Loucy (cell line): ENCODE measurements around the gene TLCD4.

ENCODE experiments used
- H2AFZ ChIP-seq: fragments of 200-600 bp; sonication (generic); 2 replicates; pipeline ENCODE4 v1.6.0; 2016; ENCODE audit warnings: antibody characterized with exemption, mild to moderate bottlenecking, low read length, moderate library complexity
- H3F3A ChIP-seq: fragments of 200-600 bp; 2 replicates; pipeline ENCODE4 v1.6.0; 2016; ENCODE audit warnings: antibody characterized with exemption, low read depth, mild to moderate bottlenecking
- H3K27me3 ChIP-seq: fragments of 200-600 bp; sonication (generic); 2 replicates; pipeline ENCODE4 v1.6.1; 2014; ENCODE audit warnings: low read length, mild to moderate bottlenecking; ENCODE audit not compliant: insufficient read depth, poor library complexity, severe bottlenecking
- H3K36me3 ChIP-seq: fragments of 200-600 bp; sonication (generic); 2 replicates; pipeline ENCODE4 v1.6.1; 2016; ENCODE audit warnings: low read length; ENCODE audit not compliant: insufficient read depth
- H3K4me1 ChIP-seq: fragments of 200-600 bp; sonication (generic); 2 replicates; pipeline ENCODE4 v1.5.1; 2014; ENCODE audit warnings: low read length, mild to moderate bottlenecking; ENCODE audit not compliant: insufficient read depth, poor library complexity, severe bottlenecking
- H3K4me2 ChIP-seq: fragments of 200-600 bp; sonication (generic); 2 replicates; pipeline ENCODE4 v1.6.0; 2014; ENCODE audit warnings: antibody characterized with exemption, low read length, low read depth, mild to moderate bottlenecking; ENCODE audit not compliant: poor library complexity, severe bottlenecking
- H3K4me3 ChIP-seq: fragments of 200-600 bp; sonication (generic); 2 replicates; pipeline ENCODE4 v1.5.1; 2014; ENCODE audit warnings: low read length, mild to moderate bottlenecking, mixed read lengths; ENCODE audit not compliant: poor library complexity, severe bottlenecking
- H3K79me2 ChIP-seq: fragments of 200-600 bp; sonication (generic); 2 replicates; pipeline ENCODE4 v1.6.1; 2014; ENCODE audit warnings: low read length; ENCODE audit not compliant: insufficient read depth
- H3K9ac ChIP-seq: fragments of 200-600 bp; sonication (generic); 2 replicates; pipeline ENCODE4 v1.6.0; 2014; ENCODE audit warnings: mild to moderate bottlenecking, low read depth, low read length, moderate library complexity; ENCODE audit not compliant: poor library complexity, severe bottlenecking
- H3K9me2 ChIP-seq: fragments of 200-600 bp; sonication (generic); replicated peaks from 2 replicates; pipeline ENCODE4 v1.6.1; 2016; ENCODE audit warnings: low read depth, low read length, mixed read lengths
- H3K9me3 ChIP-seq: fragments of 200-600 bp; sonication (generic); 2 replicates; pipeline ENCODE4 v1.6.1; 2014; ENCODE audit warnings: mild to moderate bottlenecking, antibody characterized with exemption, low read length, low read depth; ENCODE audit not compliant: insufficient read depth
- H4K20me1 ChIP-seq: fragments of 200-600 bp; sonication (generic); 2 replicates; pipeline ENCODE4 v1.6.0; 2014; ENCODE audit warnings: antibody characterized with exemption, low read length, mild to moderate bottlenecking; ENCODE audit not compliant: insufficient read depth, poor library complexity, severe bottlenecking
- EZH2phosphoT487 ChIP-seq: fragments of 200-600 bp; IDR thresholded peaks from 2 replicates; pipeline ENCODE4 v1.6.1; 2018; ENCODE audit warnings: antibody characterized with exemption, mild to moderate bottlenecking, moderate library complexity, borderline replicate concordance
- TF ChIP-seq, protein P1 (sequence below): fragments of 200-600 bp; sonication (generic); conservative IDR thresholded peaks from 2 replicates; pipeline ENCODE4 v1.5.1; 2014; ENCODE audit warnings: mild to moderate bottlenecking, antibody characterized with exemption, low read length

TLCD4 gene

GRCh38 chr1:95094923-95095322, 22.2 kb upstream of the TLCD4 start:
- H3K9me2 ChIP-seq, result no peaks in the 10 kb centered on the region
- H3K4me2 ChIP-seq, result no peak overlapping the region
- H3K4me1 ChIP-seq, result no peaks in the 10 kb centered on the region
- H3K9me3 ChIP-seq, result no peaks in the 10 kb centered on the region
- no peak overlapping the region for H2AFZ ChIP-seq
- H3K9ac ChIP-seq, result no peak overlapping the region
- H3K79me2 ChIP-seq, result no peaks in the 10 kb centered on the region
- H4K20me1 ChIP-seq, result no peaks in the 10 kb centered on the region
- no peak overlapping the region for H3K4me3 ChIP-seq
- H3K27me3 ChIP-seq, result no peaks in the 10 kb centered on the region
- H3F3A ChIP-seq, result no peaks in the 10 kb centered on the region
- H3K36me3 ChIP-seq, result no peaks in the 10 kb centered on the region
- TF ChIP-seq, protein P1, sequence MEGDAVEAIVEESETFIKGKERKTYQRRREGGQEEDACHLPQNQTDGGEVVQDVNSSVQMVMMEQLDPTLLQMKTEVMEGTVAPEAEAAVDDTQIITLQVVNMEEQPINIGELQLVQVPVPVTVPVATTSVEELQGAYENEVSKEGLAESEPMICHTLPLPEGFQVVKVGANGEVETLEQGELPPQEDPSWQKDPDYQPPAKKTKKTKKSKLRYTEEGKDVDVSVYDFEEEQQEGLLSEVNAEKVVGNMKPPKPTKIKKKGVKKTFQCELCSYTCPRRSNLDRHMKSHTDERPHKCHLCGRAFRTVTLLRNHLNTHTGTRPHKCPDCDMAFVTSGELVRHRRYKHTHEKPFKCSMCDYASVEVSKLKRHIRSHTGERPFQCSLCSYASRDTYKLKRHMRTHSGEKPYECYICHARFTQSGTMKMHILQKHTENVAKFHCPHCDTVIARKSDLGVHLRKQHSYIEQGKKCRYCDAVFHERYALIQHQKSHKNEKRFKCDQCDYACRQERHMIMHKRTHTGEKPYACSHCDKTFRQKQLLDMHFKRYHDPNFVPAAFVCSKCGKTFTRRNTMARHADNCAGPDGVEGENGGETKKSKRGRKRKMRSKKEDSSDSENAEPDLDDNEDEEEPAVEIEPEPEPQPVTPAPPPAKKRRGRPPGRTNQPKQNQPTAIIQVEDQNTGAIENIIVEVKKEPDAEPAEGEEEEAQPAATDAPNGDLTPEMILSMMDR, result no peak
- no peak for TF ChIP-seq EZH2phosphoT487

DNA sequence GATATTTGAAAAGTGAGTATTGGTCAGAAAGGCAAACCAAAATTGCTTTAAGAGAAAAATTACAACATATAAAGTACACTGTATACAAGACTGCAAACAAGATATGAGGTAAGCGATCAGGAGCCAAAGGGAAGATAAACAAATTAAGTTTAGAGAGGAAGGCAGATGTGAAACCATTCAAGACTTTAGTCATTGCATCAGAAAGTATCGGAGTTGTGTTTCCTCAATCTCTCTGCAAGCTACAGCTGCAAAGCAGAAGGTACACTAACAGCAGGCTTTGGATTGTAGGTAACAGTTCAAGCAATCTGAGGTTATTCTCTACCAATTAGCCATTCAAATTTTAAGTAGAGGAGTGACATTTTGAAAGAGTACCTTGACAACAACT, 21.3 kb upstream of the TLCD4 start:
- no peaks in the 10 kb centered on the region for H3K27me3 ChIP-seq
- no peak overlapping the region for H3K4me3 ChIP-seq
- TF ChIP-seq EZH2phosphoT487, result no peak
- TF ChIP-seq, protein P1, result no peak
- no peaks in the 10 kb centered on the region for H3K79me2 ChIP-seq
- no peak overlapping the region for H3K4me2 ChIP-seq
- no peak overlapping the region for H3K9ac ChIP-seq
- H3F3A ChIP-seq, result no peaks in the 10 kb centered on the region
- no peak overlapping the region for H2AFZ ChIP-seq
- no peaks in the 10 kb centered on the region for H3K9me2 ChIP-seq
- H3K4me1 ChIP-seq, result no peaks in the 10 kb centered on the region
- H3K9me3 ChIP-seq, result no peaks in the 10 kb centered on the region
- no peaks in the 10 kb centered on the region for H4K20me1 ChIP-seq
- H3K36me3 ChIP-seq, result no peaks in the 10 kb centered on the region

DNA sequence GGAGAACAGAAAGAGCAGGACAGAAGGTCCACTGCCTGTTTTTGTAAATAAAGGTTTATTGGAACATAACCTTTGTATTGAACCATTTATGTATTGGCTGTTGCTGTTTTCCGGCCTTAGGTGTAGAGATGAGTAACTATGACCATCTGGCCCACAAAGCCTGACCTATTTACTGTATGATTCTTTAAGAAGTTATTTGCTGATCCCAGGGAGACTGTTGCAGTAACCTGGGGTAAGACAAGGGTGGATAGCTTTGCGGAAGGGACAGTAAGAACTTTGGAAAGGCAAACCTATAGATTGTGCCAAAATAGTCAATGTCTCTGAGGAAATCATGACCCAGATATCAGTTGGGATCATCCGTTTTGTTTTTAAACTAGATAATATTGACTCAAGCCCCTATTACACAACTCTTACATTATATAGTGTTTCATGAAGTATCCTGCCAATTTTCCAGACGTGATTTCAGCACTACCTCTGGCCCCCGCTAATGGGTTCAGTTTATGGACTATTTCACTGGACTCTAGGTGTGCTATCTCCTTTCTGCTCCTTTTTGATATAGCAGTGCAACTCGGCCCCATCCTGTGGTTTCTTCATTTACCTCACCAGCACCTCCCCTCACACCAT, 20.8 kb upstream of the TLCD4 start:
- Histone ChIP-seq H3K36me3 (no peaks in the 10 kb centered on the region), H3K9me3 (no peaks in the 10 kb centered on the region), H4K20me1 (no peaks in the 10 kb centered on the region), H2AFZ (no peak overlapping the region), H3F3A (no peaks in the 10 kb centered on the region), H3K4me3 (no peak overlapping the region), H3K27me3 (no peaks in the 10 kb centered on the region), H3K9ac (no peak overlapping the region), H3K79me2 (no peaks in the 10 kb centered on the region), H3K4me1 (no peaks in the 10 kb centered on the region), H3K4me2 (no peak overlapping the region), H3K9me2 (no peaks in the 10 kb centered on the region)
- no peak for TF ChIP-seq EZH2phosphoT487
- TF ChIP-seq, protein P1, result no peak
